ENCODE measurements around the gene PRXL2B. TPM values are rescaled to one million over a fixed set of nuclear protein-coding genes. Genes with fewer than 3 reads are reported as not detected.

PRXL2B gene
- total and polyA plus RNA-seq, 7 experiments from 2014 or later = 12.3 to 37.0 (median 26.5) TPM

DNA sequence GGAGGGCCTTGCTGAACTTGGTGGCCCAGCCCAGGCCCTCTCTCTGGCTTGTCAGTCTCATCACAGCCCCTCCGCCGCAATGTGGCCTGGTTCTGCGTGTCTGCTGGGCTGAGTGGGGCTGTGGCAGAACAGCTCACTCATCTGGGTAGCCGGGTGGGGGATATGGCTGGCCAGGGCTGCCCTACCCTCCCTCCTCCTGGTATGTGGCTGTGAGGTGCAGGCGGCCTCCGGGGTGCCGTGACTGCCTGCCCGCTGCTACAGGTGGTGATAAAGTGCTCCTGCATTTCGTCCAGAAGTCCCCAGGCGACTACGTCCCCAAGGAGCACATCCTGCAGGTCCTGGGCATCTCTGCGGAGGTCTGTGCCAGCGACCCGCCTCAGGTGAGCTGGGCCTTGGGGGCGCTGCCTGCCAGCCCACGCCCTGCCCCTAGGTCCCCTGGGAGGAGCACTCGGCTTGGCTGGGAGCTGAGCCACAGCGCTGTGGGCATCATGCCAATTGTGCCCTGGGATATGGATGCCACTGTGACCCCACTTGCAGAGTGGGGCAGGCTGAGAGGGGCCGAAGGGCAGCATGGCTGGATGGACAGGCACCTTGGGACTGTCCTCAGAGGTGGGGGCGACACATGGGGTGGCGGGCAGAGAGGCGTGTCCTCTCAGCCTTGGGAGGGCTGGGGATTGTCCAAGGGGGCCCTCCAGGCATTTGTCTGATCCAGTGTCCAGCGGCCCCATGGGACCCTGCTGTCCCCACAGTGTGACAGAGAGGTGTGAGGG, 2.3 kb downstream of the PRXL2B start:
- no peak overlapping the region for H3K27ac Mint-ChIP-seq

DNA sequence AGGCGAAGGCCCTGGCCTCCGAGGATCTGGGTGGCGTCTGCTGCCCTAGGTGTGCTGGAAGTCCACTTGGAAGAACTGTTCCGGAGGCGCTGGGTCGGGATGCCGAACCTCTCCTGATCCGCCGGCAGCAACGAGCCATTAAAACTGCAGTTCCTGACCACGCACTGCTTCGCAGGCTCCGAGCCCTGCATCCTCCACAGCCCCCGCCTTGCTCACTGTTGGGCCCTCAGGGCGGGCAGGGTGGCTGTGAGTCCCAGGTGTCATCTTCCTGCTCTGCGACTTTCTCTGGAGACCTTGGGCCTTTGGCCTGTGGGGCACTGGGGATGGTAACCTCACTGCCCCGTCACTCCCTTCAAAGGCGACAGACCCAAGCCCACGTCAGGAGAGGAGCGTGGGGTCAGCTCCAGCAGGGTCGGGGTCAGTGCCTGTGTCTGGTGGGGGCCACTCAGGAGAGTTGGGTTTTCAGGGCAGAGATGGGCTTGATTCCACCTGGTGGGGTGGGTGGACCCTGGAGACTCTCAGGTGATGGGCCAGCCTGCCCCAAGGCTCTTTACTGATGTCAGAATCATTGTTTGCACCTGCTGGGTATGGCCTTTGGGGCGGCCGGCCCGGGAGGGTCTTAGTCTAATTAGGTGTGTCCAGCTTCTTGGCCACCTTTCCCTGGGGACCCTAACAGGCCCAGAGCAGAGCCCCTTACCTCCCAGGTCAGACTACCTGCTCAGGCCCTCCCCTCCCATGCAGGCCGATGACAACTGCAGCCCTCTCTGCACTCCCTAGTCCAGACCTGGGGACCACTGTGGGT, 3.1 kb downstream of the PRXL2B start:
- ChIA-PET CTCF (no interaction called here), POLR2A (interaction anchor here (1.3 kb wide), 1 partner anchor 9 kb away, joined by 3 read pairs; no protein-coding TSS in a partner anchor)
- Mint-ChIP-seq H3K36me3 (peaks cover 0 to 3% (median 0%) of the 10 kb centered on the region in 5 donors), H3K27ac (peak overlapping the region in 3 of 9 donors; percentile 41 to 74 (median 71)), H3K9me3 (no peaks in the 10 kb centered on the region), H3K4me1 (peaks cover 3 to 21% (median 16%) of the 10 kb centered on the region in 7 donors), H3K27me3 (no peaks in the 10 kb centered on the region), H3K4me3 (peak overlapping the region in 3 of 10 donors; percentile 19 to 45 (median 39))
- ATAC-seq (no peak), DNase-seq (no peak)
- H3K27ac ChIP-seq (ENCODE audit: low read depth, low read length) = no peak overlapping the region
- H3K9me3 ChIP-seq (ENCODE audit: control insufficient read depth in 2 of 3, low read length in 3 of 3) = no peaks in the 10 kb centered on the region
- peaks cover 15 to 18% of the 10 kb centered on the region in 2 donors for H3K4me1 ChIP-seq (ENCODE audit: control insufficient read depth in 2 of 2, insufficient read depth in 2 of 2, low read length in 2 of 2)
- H3K27me3 ChIP-seq (ENCODE audit: control insufficient read depth in 2 of 2, insufficient read depth in 2 of 2, low read length in 2 of 2) = no peaks in the 10 kb centered on the region
- intact Hi-C loops (cut with micrococcal nuclease) = loop anchor here (5.0 to 10.0 kb wide), 3 partner anchors 455 to 1313 kb away; partner anchors contain the start of genes C1orf174 (in 1 of the 2), CALML6 (in 1 of the 2) and TMEM52 (in 1 of the 2)
- peaks cover 0 to 16% (median 0%) of the 10 kb centered on the region in 3 experiments for H3K36me3 ChIP-seq (ENCODE audit: control insufficient read depth in 2 of 3, insufficient read depth in 3 of 3, low read length in 3 of 3)
- no peak overlapping the region for H3K4me3 ChIP-seq (ENCODE audit: low read length)

More for the DNA sequence above, 2.3 kb downstream of the PRXL2B start:
- H3K9me3 ChIP-seq (ENCODE audit: control insufficient read depth in 2 of 3, low read length in 3 of 3) = no peaks in the 10 kb centered on the region
- Mint-ChIP-seq H3K4me3 (peak overlapping the region in 4 of 10 donors; percentile 21 to 92 (median 32)), H3K36me3 (peaks cover 0 to 3% (median 0%) of the 10 kb centered on the region in 5 donors), H3K27me3 (no peaks in the 10 kb centered on the region), H3K9me3 (no peaks in the 10 kb centered on the region), H3K4me1 (peaks cover 11 to 29% (median 24%) of the 10 kb centered on the region in 7 donors)
- no peak overlapping the region for H3K4me3 ChIP-seq (ENCODE audit: low read length)
- DNase-seq (no peak), ATAC-seq (no peak)
- intact Hi-C loops (cut with micrococcal nuclease) = loop anchor here (5.0 to 10.0 kb wide), 3 partner anchors 454 to 1313 kb away; partner anchors contain the start of genes C1orf174 (in 1 of the 2), CALML6 (in 1 of the 2) and TMEM52 (in 1 of the 2)
- H3K27ac ChIP-seq (ENCODE audit: low read depth, low read length) = no peak overlapping the region
- H3K27me3 ChIP-seq (ENCODE audit: control insufficient read depth in 2 of 2, insufficient read depth in 2 of 2, low read length in 2 of 2) = no peaks in the 10 kb centered on the region
- peaks cover 0 to 16% (median 0%) of the 10 kb centered on the region in 3 experiments for H3K36me3 ChIP-seq (ENCODE audit: control insufficient read depth in 2 of 3, insufficient read depth in 3 of 3, low read length in 3 of 3)
- ChIA-PET CTCF (no interaction called here), POLR2A (interaction anchor here (0.6 to 1.3 kb wide), 2 partner anchors 8 to 63 kb away, joined by 3 to 4 read pairs; partner anchors contain the start of gene PANK4)
- peaks cover 21 to 26% of the 10 kb centered on the region in 2 donors for H3K4me1 ChIP-seq (ENCODE audit: control insufficient read depth in 2 of 2, insufficient read depth in 2 of 2, low read length in 2 of 2)

DNA sequence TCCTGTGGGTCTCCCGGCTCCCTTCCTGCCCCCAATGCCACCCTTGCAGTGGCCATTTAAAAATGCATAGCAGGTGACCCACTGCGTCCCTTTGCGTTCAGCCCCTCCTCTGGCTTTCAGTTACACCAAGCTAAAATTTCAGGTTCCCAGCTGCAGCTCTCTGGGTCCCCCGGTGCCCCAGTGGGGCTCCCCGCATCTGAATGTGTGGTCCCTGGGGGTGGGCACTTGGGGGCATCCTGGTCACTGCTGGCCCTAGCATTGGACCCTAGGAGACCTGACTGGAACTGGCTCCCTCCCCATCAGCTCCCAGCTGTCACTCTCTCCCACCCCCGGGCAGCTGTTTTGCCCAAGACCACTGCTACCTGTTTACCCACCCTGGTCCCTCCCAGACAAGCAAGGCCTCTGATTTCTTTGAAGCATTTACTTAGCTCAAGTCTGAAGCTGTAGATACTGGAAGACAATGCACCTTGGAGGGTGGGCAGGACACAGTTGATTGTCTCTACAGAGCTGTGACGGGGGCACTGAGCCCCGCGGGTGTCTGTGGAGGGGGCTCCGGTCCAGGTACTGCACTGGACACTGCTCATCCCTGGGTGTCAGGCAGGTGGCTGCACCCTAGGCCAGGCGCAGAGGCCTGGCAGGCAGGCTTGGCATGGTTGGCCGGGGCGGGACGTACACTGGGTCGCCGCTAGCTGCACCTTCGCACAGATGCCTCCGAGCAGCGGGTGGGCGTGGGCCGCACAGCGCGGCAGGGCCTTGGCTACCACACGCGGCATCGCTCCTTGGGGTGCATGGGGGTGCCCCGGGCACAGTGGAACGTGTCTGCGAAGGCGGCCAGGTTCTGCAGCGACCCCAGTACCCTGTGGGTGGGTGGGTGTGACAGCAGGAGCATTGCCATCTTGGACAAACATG, 3.9 kb downstream of the PRXL2B start:
- H3K4me1 Mint-ChIP-seq = peaks cover 0 to 12% (median 9%) of the 10 kb centered on the region in 7 donors
- H3K4me1 ChIP-seq (ENCODE audit: control insufficient read depth in 2 of 2, insufficient read depth in 2 of 2, low read length in 2 of 2) = peaks cover 9 to 12% of the 10 kb centered on the region in 2 donors
- no peak for ATAC-seq
- H3K36me3 Mint-ChIP-seq = peaks cover 0 to 3% (median 0%) of the 10 kb centered on the region in 5 donors
- H3K27ac Mint-ChIP-seq = peak overlapping the region in 4 of 9 donors; percentile 23 to 74 (median 36)
- intact Hi-C loops (cut with micrococcal nuclease) = no loop called here
- no peaks in the 10 kb centered on the region for H3K9me3 Mint-ChIP-seq
- DNase-seq = no peak
- H3K36me3 ChIP-seq (ENCODE audit: control insufficient read depth in 2 of 3, insufficient read depth in 3 of 3, low read length in 3 of 3) = peaks cover 0 to 16% (median 0%) of the 10 kb centered on the region in 3 experiments
- ChIA-PET CTCF (no interaction called here), POLR2A (no interaction called here)
- no peaks in the 10 kb centered on the region for H3K27me3 ChIP-seq (ENCODE audit: control insufficient read depth in 2 of 2, insufficient read depth in 2 of 2, low read length in 2 of 2)
- H3K4me3 Mint-ChIP-seq = peak overlapping the region in 1 of 10 donors; percentile 32
- H3K27me3 Mint-ChIP-seq = no peaks in the 10 kb centered on the region
- H3K27ac ChIP-seq (ENCODE audit: low read depth, low read length) = no peak overlapping the region
- no peak overlapping the region for H3K4me3 ChIP-seq (ENCODE audit: low read length)
- no peaks in the 10 kb centered on the region for H3K9me3 ChIP-seq (ENCODE audit: control insufficient read depth in 2 of 3, low read length in 3 of 3)

DNA sequence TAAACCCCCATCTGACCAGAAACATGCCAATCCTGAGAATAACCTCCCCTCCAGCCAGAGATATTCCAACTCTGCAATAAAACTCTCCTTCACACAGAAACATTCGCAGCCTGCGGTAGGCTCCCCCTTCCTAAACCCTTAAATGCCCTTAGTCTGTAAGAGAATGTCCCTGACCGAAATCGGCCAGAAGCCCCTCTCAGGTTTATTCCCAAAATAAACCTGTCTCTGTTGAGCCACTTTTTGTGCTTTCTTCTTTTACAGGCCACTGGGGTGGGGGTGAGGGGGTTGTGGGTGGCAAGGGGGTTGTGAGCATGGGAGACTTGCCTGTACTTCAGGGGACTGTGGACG, 4.6 kb downstream of the PRXL2B start:
- Histone ChIP-seq H3K27ac (ENCODE audit: low read depth, low read length) (no peak overlapping the region), H3K9me3 (ENCODE audit: control insufficient read depth in 2 of 3, low read length in 3 of 3) (no peaks in the 10 kb centered on the region), H3K4me3 (ENCODE audit: low read length) (no peak overlapping the region), H3K27me3 (ENCODE audit: control insufficient read depth in 2 of 2, insufficient read depth in 2 of 2, low read length in 2 of 2) (no peaks in the 10 kb centered on the region), H3K36me3 (ENCODE audit: control insufficient read depth in 2 of 3, insufficient read depth in 3 of 3, low read length in 3 of 3) (peaks cover 0 to 16% (median 0%) of the 10 kb centered on the region in 3 experiments), H3K4me1 (ENCODE audit: control insufficient read depth in 2 of 2, insufficient read depth in 2 of 2, low read length in 2 of 2) (peaks cover 9 to 12% of the 10 kb centered on the region in 2 donors)
- CTCF ChIA-PET = no interaction called here
- Mint-ChIP-seq H3K4me3 (peak overlapping the region in 2 of 10 donors; percentile 26 to 32), H3K4me1 (peaks cover 0 to 11% (median 8%) of the 10 kb centered on the region in 7 donors), H3K27me3 (no peaks in the 10 kb centered on the region), H3K36me3 (peaks cover 0 to 2% (median 0%) of the 10 kb centered on the region in 5 donors), H3K9me3 (no peaks in the 10 kb centered on the region), H3K27ac (peak overlapping the region in 2 of 9 donors; percentile 23 to 43)
- ATAC-seq = no peak
- DNase-seq = no peak
- intact Hi-C loops (cut with micrococcal nuclease) = no loop called here
- POLR2A ChIA-PET = no interaction called here

DNA sequence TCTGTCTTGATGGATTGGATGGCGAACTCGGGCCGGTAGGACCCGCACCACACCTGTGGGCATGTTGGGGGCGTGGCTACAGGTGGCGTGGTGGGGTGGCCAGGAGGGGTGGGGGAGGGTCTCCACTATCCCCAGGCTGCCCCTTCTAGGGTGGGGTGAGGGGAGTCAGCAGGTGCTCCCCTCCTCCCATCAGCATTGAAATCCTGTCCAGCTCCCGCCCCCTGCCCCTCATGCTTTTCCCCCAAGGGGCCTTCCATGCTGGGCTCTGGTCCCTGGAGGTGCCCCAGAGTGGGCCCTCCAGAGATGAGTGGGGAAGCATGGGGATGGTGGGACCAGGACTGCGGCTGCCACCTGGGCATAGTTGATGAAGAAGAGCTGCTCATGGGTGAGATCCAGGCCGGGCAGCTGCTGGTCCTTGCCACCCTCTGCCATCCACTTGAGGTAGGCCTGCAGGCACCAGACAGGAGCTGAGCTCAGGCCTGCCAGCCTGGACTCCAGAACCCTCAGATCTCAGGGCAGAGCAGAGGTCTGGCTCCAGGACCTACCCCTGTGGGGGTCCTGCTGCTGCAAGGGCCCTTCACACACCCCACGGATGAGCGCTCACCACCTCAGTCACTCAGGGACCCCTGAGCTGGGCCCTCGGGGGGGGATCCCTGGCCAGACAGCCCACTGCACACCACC, 5.1 kb downstream of the PRXL2B start:
- peaks cover 0 to 11% (median 7%) of the 10 kb centered on the region in 7 donors for H3K4me1 Mint-ChIP-seq
- intact Hi-C loops (cut with micrococcal nuclease) = no loop called here

More for the DNA sequence above, 5.1 kb downstream of the PRXL2B start:
- POLR2A ChIA-PET = no interaction called here
- no peaks in the 10 kb centered on the region for H3K9me3 Mint-ChIP-seq
- CTCF ChIA-PET = no interaction called here
- H3K27me3 Mint-ChIP-seq = no peaks in the 10 kb centered on the region
- Histone ChIP-seq H3K27ac (ENCODE audit: low read depth, low read length) (no peak overlapping the region), H3K9me3 (ENCODE audit: control insufficient read depth in 2 of 3, low read length in 3 of 3) (no peaks in the 10 kb centered on the region), H3K27me3 (ENCODE audit: control insufficient read depth in 2 of 2, insufficient read depth in 2 of 2, low read length in 2 of 2) (no peaks in the 10 kb centered on the region), H3K36me3 (ENCODE audit: control insufficient read depth in 2 of 3, insufficient read depth in 3 of 3, low read length in 3 of 3) (peaks cover 0 to 16% (median 0%) of the 10 kb centered on the region in 3 experiments), H3K4me1 (ENCODE audit: control insufficient read depth in 2 of 2, insufficient read depth in 2 of 2, low read length in 2 of 2) (peaks cover 9 to 12% of the 10 kb centered on the region in 2 donors), H3K4me3 (ENCODE audit: low read length) (no peak overlapping the region)
- H3K4me3 Mint-ChIP-seq = peak overlapping the region in 5 of 10 donors; percentile 3 to 44 (median 26)
- ATAC-seq (no peak), DNase-seq (no peak)
- no peaks in the 10 kb centered on the region for H3K36me3 Mint-ChIP-seq
- H3K27ac Mint-ChIP-seq = peak overlapping the region in 1 of 9 donors; percentile 14

Data from naive thymus-derived CD4-positive, alpha-beta T cell (primary cell).